ENCODE measurements around the gene EIF4E2. TPM values are rescaled to one million over a fixed set of nuclear protein-coding genes. Genes with fewer than 3 reads are reported as not detected.
A peak's percentile ranks its signal among the peaks of the same experiment; 100 is the strongest.

Gene EIF4E2
- total and polyA plus RNA-seq, 2 of the 13 experiments (the other 11 are each of a cell fraction or from before 2014, with no cell fraction given) = 25.0 to 101 TPM

- TF ChIP-seq ARID4A (CRISPR knock-in tag; IDR thresholded peaks at IDR 0.05; ENCODE audit: borderline replicate concordance) (0 out of 2 replicates have a peak, but pooled peaks have one; percentile 24), MEIS1 (CRISPR knock-in tag; IDR thresholded peaks at IDR 0.05; ENCODE audit: borderline replicate concordance) (no peak), ELF3 (CRISPR knock-in tag; IDR thresholded peaks at IDR 0.05) (0 out of 2 replicates have a peak, but pooled peaks have one; percentile 9), PCBP2 (optimal IDR thresholded peaks at IDR 0.05; ENCODE audit: low read depth, low read length, poor library complexity, severe bottlenecking) (no peak), MNT (IDR thresholded peaks at IDR 0.05) (no peak), FOXC1 (CRISPR knock-in tag; IDR thresholded peaks at IDR 0.05; ENCODE audit: borderline replicate concordance) (peak; percentile 39; the same call in 1 of the 2 replicates), ZNF614 (CRISPR knock-in tag; IDR thresholded peaks at IDR 0.05; ENCODE audit: borderline replicate concordance) (no peak), ZSCAN22 (CRISPR knock-in tag; IDR thresholded peaks at IDR 0.05) (no peak), ATF7-NPFF (CRISPR knock-in tag; IDR thresholded peaks at IDR 0.05; ENCODE audit: low read depth) (no peak), HMGXB3 (CRISPR knock-in tag; IDR thresholded peaks at IDR 0.05; ENCODE audit: borderline replicate concordance) (no peak), ZBTB42 (CRISPR knock-in tag; IDR thresholded peaks at IDR 0.05) (no peak), SOX6 (IDR thresholded peaks at IDR 0.05) (no peak), SOX6 (CRISPR knock-in tag; IDR thresholded peaks at IDR 0.05) (no peak), RCOR2 (CRISPR knock-in tag; IDR thresholded peaks at IDR 0.05) (no peak)
- TF ChIP-seq, protein P1, sequence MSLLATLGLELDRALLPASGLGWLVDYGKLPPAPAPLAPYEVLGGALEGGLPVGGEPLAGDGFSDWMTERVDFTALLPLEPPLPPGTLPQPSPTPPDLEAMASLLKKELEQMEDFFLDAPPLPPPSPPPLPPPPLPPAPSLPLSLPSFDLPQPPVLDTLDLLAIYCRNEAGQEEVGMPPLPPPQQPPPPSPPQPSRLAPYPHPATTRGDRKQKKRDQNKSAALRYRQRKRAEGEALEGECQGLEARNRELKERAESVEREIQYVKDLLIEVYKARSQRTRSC (CRISPR knock-in tag; IDR thresholded peaks at IDR 0.05; ENCODE audit: low read depth) = no peak
- TF ChIP-seq, protein P2, sequence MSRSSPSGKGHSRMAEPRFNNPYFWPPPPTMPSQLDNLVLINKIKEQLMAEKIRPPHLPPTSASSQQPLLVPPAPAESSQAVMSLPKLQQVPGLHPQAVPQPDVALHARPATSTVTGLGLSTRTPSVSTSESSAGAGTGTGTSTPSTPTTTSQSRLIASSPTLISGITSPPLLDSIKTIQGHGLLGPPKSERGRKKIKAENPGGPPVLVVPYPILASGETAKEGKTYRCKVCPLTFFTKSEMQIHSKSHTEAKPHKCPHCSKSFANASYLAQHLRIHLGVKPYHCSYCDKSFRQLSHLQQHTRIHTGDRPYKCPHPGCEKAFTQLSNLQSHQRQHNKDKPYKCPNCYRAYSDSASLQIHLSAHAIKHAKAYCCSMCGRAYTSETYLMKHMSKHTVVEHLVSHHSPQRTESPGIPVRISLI (CRISPR knock-in tag; IDR thresholded peaks at IDR 0.05; ENCODE audit: borderline replicate concordance) = no peak
Observed at GRCh38 chr2:232502911-232503808, 47.3 kb upstream of the EIF4E2 start (continued).

All from HepG2 (cell line).